ENCODE results near the gene GPI.
A peak's percentile ranks its signal among the peaks of the same experiment; 100 is the strongest.

The GPI gene

DNA sequence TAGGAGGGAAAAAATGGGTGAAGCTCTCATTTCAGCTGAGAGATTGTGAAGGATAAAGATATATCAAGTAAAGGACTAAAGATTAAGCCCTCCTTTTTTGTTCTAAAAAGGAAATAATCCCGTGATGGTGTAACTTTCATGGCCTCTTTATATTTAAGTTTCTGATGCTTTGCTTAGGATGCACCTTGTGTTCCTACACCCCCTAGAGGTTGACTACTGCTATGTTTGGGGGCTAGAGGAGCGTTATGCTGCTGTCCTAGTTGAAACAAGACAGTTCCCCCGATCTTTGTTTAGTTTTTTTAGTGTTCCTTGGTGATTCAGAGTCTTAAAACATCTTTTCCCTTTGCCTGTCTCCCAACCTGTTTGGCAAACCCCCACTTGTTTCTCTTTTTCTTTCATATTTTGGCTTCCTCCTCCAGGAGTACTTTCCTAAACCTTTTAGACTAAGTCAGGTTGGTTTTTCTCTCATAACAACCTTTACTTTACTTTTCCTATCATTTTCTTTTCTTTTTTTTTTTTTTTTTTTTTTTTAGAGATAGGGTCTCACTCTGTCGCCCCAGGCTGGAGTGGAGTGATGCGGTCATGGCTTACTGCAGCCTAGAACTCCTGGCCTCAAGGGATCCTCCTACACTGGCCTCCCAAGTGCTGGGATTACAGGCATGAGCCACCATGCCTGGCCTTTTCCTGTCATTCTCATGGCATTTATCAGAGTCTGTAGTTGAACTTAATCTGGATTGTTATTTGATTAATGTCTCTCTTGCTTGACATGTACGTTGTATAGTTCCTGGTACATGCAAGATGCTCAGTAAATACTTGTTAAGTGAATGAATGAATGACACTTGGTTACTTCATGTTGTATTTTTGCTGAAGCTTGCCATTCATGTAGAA lies 66.0 kb downstream of the GPI start:
- H4K20me1 ChIP-seq (ENCODE audit: insufficient read depth, low read length), result peaks cover 60% of the 10 kb centered on the region
- H3K9ac ChIP-seq (ENCODE audit: low read length), result peak overlapping the region; percentile 17; the same call in 1 of the 2 replicates
- H3K4me3 ChIP-seq (ENCODE audit: low read length), result peak overlapping the region; percentile 98
- no peak for TF ChIP-seq EZH2phosphoT487 (IDR thresholded peaks at IDR 0.05; ENCODE audit: low read depth)
- TF ChIP-seq, protein P1, sequence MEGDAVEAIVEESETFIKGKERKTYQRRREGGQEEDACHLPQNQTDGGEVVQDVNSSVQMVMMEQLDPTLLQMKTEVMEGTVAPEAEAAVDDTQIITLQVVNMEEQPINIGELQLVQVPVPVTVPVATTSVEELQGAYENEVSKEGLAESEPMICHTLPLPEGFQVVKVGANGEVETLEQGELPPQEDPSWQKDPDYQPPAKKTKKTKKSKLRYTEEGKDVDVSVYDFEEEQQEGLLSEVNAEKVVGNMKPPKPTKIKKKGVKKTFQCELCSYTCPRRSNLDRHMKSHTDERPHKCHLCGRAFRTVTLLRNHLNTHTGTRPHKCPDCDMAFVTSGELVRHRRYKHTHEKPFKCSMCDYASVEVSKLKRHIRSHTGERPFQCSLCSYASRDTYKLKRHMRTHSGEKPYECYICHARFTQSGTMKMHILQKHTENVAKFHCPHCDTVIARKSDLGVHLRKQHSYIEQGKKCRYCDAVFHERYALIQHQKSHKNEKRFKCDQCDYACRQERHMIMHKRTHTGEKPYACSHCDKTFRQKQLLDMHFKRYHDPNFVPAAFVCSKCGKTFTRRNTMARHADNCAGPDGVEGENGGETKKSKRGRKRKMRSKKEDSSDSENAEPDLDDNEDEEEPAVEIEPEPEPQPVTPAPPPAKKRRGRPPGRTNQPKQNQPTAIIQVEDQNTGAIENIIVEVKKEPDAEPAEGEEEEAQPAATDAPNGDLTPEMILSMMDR (IDR thresholded peaks at IDR 0.05; ENCODE audit: low read depth, low read length), result peak; percentile 82
- peak overlapping the region; percentile 84 for H3K4me2 ChIP-seq (ENCODE audit: low read length)
- no peaks in the 10 kb centered on the region for H3K9me3 ChIP-seq (ENCODE audit: insufficient read depth, low read length)
- H3K36me3 ChIP-seq (replicated peaks; ENCODE audit: low read depth, low read length), result peaks cover 52% of the 10 kb centered on the region
- peak overlapping the region; percentile 2; the same call in 1 of the 2 replicates for H3K27ac ChIP-seq (ENCODE audit: low read length)
- no peak overlapping the region for H2AFZ ChIP-seq (ENCODE audit: low read depth, low read length)
- H3K27me3 ChIP-seq (ENCODE audit: low read depth, low read length), result no peaks in the 10 kb centered on the region
- peaks cover 88% of the 10 kb centered on the region for H3K79me2 ChIP-seq (ENCODE audit: low read length)
- peaks cover 17% of the 10 kb centered on the region for H3K4me1 ChIP-seq (ENCODE audit: low read length)

DNA sequence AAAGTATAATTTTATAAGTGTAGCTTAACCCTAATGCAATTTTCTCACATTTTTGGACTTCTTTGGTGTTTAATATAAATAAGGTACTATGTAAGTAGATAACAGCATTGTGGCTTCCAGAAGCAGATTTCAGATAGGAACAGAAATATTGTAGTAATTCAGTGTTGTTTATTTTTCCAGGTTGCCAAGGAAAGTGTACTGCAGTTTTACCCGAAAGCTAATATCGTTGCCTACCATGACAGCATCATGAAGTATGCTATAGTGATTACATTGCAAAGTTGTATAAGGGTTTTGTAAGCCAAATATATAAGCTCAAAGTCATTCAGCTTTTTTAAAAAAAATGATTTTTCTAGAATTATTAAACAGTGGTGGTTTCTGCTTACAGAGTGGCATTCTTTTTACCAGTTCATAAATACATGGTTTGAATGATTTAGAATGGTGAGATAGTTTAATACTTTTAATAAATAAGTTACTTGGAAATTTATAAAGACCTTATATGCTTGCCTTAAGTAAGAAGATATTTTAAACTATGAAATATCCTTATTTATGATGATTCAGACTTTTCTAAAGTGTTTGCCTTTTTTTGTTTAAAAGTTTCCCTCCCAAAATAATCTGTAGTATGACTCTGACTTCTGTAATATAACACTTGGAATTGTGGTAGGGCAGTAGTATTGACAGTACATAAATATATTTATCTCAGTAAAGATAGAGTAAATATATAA lies 66.8 kb downstream of the GPI start:
- Histone ChIP-seq H3K79me2 (ENCODE audit: low read length) (peaks cover 96% of the 10 kb centered on the region), H3K27ac (ENCODE audit: low read length) (no peak overlapping the region), H3K36me3 (replicated peaks; ENCODE audit: low read depth, low read length) (peaks cover 57% of the 10 kb centered on the region), H3K4me1 (ENCODE audit: low read length) (peaks cover 17% of the 10 kb centered on the region), H3K4me2 (ENCODE audit: low read length) (no peak overlapping the region), H3K27me3 (ENCODE audit: low read depth, low read length) (no peaks in the 10 kb centered on the region), H2AFZ (ENCODE audit: low read depth, low read length) (no peak overlapping the region), H4K20me1 (ENCODE audit: insufficient read depth, low read length) (peaks cover 60% of the 10 kb centered on the region), H3K9me3 (ENCODE audit: insufficient read depth, low read length) (no peaks in the 10 kb centered on the region), H3K9ac (ENCODE audit: low read length) (no peak overlapping the region), H3K4me3 (ENCODE audit: low read length) (no peak overlapping the region)
- TF ChIP-seq EZH2phosphoT487 (IDR thresholded peaks at IDR 0.05; ENCODE audit: low read depth), result no peak
- TF ChIP-seq, protein P1 (IDR thresholded peaks at IDR 0.05; ENCODE audit: low read depth, low read length), result no peak

DNA sequence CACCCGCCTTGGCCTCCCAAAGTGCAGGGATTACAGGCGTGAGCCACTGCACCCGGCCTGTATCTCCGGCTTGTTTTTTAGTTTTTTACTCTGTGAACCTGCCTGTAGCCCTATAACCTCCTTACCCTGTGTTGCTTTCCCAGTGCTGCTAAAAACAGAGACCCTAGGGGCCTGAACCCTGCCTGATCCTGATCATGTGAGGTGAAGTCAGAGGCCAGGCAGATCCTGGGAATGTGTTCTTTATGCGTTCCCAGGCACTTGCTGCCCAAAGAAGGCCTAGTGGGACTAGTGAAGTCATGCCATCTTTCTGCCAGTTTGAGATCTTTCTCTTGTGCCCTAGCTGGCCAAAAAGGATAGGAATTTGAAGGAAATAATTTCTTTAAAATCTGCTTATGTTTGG lies 67.8 kb downstream of the GPI start:
- no peak overlapping the region for H3K9ac ChIP-seq (ENCODE audit: low read length)
- no peak overlapping the region for H3K4me2 ChIP-seq (ENCODE audit: low read length)
- peaks cover 14% of the 10 kb centered on the region for H3K4me1 ChIP-seq (ENCODE audit: low read length)
- no peaks in the 10 kb centered on the region for H3K27me3 ChIP-seq (ENCODE audit: low read depth, low read length)
- no peak overlapping the region for H2AFZ ChIP-seq (ENCODE audit: low read depth, low read length)
- no peak for TF ChIP-seq EZH2phosphoT487 (IDR thresholded peaks at IDR 0.05; ENCODE audit: low read depth)
- H4K20me1 ChIP-seq (ENCODE audit: insufficient read depth, low read length), result peaks cover 64% of the 10 kb centered on the region
- H3K4me3 ChIP-seq (ENCODE audit: low read length), result no peak overlapping the region
- peaks cover 59% of the 10 kb centered on the region for H3K36me3 ChIP-seq (replicated peaks; ENCODE audit: low read depth, low read length)
- H3K27ac ChIP-seq (ENCODE audit: low read length), result no peak overlapping the region
- no peaks in the 10 kb centered on the region for H3K9me3 ChIP-seq (ENCODE audit: insufficient read depth, low read length)
- H3K79me2 ChIP-seq (ENCODE audit: low read length), result peaks cover 99% of the 10 kb centered on the region

DNA sequence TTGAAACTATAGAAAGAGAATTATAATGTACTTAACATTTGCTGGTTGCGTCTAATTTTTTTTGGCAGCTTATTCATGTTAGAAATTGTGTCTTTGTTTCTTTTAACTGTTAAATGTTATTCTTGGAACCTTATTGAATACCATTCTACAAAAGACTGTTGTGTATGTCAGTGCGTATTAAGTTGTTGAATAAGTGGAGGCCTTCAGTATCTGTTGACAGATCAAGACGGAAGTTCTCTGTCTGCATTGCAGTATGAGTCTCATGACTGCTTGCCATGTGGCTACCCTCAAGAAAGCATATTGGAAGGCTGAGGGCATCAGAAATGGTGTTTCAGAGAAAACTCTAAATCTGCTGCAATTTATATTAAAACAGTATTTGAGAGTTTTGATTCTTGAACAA lies 71.7 kb downstream of the GPI start:
- H3K4me2 ChIP-seq (ENCODE audit: low read length), result no peak overlapping the region
- H3K27ac ChIP-seq (ENCODE audit: low read length), result no peak overlapping the region
- no peak overlapping the region for H2AFZ ChIP-seq (ENCODE audit: low read depth, low read length)
- H3K27me3 ChIP-seq (ENCODE audit: low read depth, low read length), result no peaks in the 10 kb centered on the region
- TF ChIP-seq, protein P1 (IDR thresholded peaks at IDR 0.05; ENCODE audit: low read depth, low read length), result no peak
- TF ChIP-seq EZH2phosphoT487 (IDR thresholded peaks at IDR 0.05; ENCODE audit: low read depth), result no peak
- no peaks in the 10 kb centered on the region for H3K4me1 ChIP-seq (ENCODE audit: low read length)
- H3K9me3 ChIP-seq (ENCODE audit: insufficient read depth, low read length), result no peaks in the 10 kb centered on the region
- H3K9ac ChIP-seq (ENCODE audit: low read length), result no peak overlapping the region
- peaks cover 69% of the 10 kb centered on the region for H3K36me3 ChIP-seq (replicated peaks; ENCODE audit: low read depth, low read length)
- H3K4me3 ChIP-seq (ENCODE audit: low read length), result no peak overlapping the region
- peaks cover 46% of the 10 kb centered on the region for H4K20me1 ChIP-seq (ENCODE audit: insufficient read depth, low read length)
- H3K79me2 ChIP-seq (ENCODE audit: low read length), result peaks cover 94% of the 10 kb centered on the region

Data from OCI-LY3 (cell line).